Hematopoietic multipotent progenitor cell treated with erythropoietin and hydrocortisone succinate and interleukin-3 and kit ligand, for 4 days (in vitro differentiated cells): Measurements from ENCODE around the gene CLEC18B.
A peak's percentile ranks its signal among the peaks of the same experiment; 100 is the strongest.
"Not testable (repeated sequence)": the region's sequence is repeated elsewhere in the genome, so short reads cannot be mapped to it uniquely, and the experiment has no call there.

Experiments used
- DNase-seq: peaks from one replicate; pipeline ENCODE4 v3.0.0-alpha.2; 2015

CLEC18B gene

DNA sequence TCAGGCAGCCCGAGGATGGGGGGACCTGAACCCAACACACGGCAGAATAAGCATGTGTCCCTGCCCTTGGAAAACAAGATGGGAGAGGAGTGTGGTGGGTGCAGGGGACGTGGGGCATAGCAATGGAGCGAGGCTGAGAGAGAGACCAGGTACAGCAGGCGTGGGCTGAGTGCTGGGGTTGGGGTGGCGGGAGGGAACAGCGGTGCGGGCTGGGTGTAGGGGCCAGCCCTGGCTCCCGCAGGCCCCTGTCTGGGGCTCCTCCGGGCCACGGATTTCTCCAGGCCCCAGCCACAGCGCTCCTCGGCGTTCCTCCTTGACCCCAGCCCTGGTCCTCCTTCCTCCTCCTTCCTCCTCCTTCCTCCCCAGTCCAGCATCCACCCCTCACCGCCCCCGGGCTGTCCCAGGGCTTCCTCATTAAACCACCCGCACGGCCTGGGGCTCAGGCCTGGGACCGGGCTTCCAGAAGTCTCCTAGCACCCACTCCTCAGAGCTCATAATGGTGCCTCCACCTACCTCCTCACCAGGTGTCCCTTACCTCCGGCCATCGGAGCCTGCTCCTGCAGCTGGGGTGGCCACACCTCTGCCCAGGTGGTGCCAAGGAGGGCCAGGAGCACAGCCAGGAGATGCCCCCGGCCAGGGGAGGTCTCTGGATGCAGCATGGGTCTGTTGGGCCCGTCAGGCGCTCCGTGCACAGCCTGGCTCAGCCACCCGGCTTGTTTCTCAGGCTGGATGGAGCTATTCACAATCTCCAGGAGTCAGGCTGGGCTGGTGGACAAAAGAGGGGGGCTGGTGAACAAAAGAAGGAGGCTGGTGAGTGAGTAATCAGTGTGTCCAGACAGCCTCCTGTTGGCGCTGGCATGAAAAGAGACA is at the start of gene CLEC18B:
TSS of gene CLEC18B (minus strand) at position 867 of the 870 bp plus-strand sequence. CDS start at position 659, 208 bp downstream.
- DNase-seq, result not testable (repeated sequence)

DNA sequence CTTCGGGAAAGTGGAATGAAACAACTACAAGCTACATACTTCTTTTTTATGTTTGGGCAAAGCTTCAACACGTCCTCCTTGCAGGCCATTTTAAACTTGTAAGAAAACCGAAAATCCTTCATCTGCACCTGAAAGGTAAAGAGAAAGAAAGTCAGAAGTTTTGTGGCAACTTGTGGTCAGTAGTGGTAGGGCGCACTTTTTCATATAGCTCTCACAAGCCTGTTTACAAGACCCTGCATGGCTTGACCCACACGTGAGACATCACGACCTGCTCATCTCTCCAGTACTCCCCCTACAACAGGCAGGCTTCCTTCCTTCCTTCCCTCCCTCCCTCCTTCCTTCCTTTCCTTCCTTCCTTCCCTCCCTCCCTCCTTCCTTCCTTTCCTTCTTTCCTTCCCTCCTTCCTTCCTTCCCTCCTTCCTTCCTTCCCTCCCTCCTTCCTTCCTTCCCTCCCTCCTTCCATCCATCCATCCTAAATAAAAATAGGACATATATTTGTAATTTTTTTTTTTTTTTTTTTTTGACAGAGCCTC is 48.7 kb upstream of the CLEC18B start:
- DNase-seq, result no peak

DNA sequence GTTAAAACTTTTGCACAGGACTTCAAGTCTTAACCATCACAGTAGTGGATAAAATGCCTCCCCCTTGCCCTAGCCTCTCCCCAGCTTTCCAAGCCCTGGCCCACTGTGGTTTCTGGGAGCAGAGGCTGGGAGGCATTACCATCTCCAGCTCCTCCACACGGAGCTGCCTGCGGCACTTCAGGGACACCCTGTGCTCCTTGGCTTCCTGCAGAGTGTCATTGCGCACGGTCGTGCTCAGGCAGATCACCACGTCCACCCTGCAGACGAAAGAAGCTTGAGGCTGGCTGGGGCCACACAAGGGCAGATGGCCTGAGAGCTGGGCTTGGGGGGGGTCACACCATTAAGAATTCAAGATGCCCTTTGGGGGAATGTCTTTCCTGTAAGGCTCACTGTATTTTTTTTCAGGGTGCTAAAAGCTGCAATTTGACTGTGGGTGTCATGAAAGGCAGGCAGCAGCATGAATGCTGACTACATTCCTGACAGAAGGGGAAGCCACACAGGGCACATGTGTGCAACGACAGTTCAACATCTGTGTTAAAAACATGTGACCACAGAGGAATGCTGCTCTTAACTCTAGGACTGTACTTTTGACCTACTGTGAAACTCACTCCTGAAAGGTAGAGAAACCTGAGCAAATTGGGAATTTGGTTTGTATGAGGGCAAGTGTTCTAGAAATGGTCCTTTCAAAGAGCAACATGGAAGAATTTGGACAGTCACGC is 47.7 kb upstream of the CLEC18B start:
- no peak for DNase-seq

DNA sequence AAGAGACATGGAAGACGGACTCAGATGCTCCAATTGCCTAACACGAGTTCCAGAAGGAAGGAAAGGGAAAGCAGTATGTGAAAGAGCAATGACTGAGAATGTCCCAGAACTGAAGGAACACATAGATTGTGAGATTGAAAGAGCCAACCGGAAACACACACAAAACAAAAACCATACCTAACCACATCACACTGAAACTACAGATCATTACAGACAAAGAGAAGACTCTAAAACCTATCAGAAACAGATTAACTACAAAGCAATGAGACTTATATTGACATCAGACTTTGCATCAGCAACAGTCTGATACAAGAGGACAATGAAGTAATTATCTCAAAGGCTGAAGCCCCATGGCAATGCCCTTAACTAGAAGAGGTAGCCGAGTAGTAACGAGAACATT is 45.6 kb upstream of the CLEC18B start:
- DNase-seq, result no peak

DNA sequence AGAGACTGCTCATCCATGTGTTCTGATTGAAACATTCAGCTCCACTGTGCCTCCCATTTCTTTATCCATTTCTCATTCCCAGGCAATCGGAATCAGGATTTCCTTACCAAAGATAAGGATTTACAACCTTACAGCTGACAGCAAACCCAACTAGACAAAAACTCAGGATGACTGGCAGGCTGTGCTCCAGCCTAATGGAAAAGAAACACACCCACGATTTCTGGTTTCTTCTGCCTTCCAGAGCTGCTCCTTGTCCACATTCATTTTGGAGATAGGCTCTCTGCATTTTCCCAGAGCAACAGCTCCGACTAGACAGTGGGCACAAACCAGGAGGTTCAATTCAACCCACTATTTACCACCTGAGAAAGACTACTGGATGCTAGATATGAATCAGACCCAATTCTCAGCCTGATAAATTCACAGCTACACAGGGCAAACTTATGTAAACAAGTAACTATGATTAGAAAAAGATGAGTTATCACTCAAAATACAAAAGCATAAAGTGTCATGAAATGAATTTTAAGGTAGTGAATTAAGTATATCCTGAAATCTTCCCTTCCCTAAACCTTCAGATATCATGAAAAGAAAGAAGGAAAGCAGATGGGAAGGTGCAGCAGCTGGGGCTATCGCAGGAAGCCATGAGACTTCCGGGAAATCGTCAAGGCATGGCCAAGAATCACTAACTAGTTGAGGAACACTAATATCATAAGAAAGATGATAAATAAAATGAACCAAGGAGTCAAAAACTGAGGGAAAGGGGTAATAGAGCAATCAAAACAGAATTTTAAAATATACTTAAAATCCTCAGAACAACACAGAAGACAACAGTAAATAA is 44.8 kb upstream of the CLEC18B start:
- DNase-seq, result no peak

DNA sequence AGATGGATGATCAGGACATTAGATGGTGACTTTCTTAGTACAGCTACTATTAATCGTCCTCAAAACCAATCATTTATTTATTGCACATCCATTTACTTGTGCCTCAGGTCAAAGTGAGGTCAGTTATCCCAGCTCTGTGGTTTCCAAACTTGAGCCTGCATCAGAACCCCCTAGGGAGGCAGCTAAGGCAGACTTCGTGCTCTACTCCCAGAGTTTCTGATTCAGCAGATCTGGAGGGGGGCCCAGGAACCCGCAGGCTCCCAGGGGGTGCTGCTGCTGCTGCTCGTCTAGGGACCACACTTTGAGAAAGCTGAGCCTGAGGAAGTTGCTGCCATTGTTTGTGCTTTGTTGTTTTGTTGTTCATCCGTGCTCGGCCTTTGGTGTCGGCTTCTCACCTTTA is 44.0 kb upstream of the CLEC18B start:
- no peak for DNase-seq

DNA sequence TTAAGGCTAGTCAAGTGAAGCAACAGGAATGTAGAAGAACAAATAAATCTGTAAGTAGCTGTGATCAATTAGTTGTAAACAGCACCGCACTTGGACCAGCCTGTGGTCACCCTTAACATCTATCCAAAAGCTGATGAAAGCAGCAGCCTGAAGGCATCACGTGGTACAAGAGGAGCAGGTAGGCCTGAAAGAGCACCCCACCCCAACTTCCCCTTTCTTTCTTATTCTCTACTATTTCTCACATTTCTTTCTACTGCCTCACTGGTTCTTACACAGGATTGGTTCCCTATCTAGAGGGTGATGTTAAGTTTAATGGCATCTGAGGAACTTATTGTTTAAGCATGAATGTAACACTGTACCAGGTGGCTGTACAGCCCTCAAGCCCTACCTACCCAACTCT is 42.6 kb upstream of the CLEC18B start:
- no peak for DNase-seq

DNA sequence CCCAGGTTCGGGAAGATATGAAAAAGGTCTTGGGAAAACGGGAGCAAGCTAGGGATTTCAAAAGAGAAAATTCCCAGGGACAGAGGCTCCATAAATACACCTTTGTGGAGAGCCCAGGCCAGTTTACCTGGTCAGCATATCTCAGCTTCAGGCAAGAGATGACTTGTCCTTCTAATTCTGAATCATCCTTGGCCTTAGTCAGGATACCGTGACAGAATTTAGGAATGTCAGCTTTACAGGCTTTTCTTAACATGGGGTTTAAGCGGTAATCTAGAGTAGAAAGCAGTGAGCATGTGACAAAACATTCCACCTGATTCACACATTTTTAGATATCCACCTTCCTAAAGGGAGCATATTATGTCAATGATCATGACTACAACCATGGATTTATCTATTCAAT is 41.1 kb upstream of the CLEC18B start:
- no peak for DNase-seq

DNA sequence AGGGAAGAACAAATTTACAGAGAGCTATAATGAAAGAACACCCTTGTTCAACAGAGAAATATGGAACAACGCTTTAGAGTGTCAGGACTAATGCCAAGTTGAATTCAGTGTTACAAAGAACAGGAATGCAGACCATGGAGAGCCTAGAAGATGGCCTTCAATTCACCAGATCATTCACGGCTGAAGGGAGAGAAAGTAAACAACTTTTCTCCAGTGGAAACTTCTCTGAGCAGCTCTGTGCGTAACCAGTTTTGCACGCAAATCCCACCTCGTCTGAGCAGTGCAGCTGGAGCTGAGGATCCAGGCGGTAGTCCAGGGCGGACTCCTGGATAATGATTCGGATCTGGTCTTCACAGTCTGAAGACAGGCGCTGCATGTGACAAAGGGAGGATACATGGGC is 40.5 kb upstream of the CLEC18B start:
- no peak for DNase-seq

DNA sequence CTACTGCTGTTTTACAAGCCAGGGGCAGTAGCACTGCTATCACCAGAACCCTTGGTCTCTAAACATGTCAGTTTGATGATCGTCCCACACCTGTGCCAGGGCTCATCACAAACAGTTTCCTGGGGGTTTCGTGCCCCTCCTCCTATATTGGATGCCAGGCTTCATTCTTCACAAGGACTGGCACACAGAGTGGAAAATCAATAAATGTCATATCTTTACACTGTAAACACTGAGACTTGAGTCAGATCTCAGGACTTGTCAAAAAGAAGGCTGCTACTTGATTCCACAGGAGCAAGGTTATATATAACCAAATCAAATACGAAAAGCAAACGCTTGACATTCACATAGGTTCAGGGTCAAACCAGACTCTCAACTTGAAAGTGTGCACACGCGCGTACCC is 39.3 kb upstream of the CLEC18B start:
- DNase-seq, result no peak

DNA sequence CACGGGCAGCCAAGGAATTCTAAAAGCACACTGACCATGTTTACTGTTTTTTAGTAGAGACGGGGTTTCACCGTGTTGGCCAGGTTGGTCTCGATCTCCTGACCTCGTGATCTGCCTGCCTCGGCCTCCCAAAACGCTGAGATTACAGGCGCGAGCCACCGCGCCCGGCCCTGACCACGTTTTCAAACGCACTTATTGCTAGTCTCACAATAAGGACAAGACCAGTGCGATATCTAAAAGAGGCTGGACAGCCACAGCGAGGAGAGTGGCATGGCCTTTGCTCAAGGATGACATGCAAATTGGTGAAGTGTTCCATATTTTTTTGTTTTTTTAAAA is 35.0 kb upstream of the CLEC18B start:
- DNase-seq, result no peak

DNA sequence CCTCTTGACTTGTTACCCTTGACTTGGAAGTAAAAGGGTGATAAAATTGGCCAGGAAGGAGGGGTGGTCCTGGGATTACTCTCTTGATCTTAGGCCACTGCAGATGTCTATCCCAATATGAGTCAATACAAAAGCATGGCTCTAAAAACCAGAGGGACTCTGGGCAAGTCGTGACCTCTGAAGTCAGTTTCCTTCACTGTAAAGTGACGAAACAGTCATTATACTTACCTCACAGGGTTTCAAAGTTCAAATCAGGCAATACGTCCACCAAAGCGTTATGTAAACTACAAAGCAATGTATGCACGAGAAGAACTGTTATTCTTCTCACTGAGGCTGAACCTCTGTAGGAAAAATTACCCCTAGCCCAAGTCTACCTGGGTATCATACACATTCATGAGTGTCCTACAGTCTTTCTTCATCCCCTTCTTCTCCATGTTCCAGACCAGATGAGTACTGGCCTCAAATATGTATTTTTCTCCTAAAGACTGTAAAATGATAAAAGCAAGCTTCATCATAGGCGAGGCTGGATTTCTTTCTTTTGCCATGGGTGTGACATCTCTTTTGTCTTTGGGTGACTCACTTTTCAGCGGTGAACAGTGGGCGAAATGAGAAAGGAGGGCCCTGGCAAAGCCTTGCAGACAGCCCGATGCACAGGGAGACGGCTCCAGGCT is 34.5 kb upstream of the CLEC18B start:
- no peak for DNase-seq

DNA sequence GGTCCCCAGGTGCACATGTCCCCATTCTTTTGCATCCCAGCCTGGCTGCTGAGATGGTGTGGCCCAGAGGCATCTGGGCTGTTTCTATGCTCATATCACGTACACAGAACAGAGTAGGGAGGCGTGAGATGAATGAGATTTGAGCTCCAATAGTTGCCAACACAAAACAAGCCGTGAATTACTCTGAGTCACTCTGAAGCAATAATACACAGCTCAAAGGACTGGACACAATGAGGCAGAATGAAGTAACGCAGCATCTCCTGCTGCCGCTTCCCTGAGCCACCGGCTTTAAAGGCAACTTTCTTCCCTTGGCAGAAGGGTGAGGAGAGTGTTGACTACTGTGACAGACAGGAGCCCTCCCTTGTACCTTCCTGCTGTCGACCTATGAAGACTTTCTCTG is 33.9 kb upstream of the CLEC18B start:
- no peak for DNase-seq

DNA sequence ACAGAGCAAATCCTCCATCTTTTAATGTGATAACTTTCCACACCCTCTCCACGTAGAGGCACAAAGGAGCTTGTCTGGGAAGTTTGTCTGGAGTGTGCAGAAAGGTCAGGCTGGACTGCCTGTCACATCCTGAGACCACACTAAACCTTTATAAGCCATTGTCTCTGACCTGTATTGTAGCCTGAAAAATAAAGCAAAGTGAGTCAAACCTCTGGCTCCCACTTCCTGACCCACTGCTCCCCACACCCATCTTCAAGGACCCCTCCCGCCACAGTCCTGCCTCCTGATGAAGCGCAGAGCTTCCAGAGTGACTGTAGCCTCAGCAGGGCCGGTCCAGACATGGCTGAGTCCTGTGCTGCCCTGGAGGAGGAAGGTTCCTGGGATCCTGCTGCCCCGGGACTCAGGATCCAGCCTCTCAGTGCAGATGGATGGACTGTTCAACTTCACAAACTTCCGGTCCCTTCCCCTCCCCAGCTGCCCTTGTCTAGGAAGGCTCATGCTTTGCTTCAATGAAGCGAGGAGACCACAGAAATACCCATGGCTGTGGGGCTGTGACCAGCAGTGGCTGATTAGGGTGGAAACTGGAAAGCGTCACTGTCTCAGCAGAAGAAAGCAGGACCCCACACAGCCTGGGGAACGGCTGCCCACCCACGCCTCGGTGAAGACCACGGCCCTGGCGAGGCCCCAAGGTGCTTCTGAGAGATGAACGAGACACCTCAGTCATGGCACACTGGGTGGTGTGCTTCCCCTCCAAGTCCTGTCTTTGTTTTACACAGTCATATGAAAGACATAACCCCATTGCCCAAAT is 30.9 kb upstream of the CLEC18B start:
- no peak for DNase-seq

DNA sequence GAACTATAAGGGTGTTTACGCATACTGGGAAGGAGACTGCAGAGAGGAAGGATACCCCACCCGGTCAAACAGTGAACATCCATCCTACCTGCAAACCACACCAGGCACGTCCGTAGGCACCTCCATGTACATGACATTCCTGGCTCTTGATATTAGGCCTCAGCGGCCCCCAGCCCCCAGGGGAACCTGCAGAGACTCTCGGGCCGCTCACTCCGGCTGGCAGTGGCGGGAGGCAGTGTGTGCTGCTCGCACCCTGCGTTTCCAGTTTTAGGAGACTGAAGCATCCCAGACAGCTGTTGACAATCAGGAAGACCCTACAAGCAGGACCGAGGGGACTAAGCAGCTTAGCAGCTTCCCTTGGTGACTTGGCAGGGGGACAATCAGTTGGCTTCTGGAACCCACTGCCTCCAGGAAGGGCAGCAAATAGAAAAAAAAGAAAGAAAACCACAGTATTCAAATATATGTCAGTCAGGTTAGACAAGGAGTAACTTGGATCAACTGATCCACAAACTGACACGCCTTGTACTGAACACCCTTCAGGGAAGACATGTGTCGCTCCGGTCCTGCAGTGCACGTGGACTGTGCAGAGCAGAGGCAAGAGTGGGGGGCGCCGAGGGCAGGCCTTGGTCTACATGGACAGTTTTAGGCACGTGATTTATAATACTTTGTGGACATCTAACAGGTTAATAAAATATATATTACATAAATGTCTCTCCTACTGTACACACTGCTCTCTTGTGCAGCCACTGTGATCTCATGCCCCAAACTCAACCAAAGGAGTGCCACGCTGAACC is 29.9 kb upstream of the CLEC18B start:
- no peak for DNase-seq

DNA sequence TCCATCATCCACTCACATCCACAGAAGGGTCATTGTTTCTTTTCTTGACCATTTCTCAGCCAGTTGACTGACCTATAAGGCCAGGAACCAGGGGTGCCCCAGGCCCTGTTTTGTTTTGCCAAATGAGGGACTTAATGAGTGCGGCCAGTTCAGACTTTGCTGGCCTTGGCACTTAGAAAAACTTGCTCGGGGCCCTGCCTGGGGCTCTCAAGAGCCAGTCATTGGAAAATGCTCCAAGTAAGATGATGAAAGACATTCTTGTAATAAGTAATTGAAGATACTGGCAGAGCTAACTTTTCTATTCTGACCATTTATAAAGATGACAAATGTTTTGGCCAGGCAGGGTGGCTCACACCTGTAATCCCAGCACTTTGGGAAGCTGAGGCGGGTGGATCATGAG is 29.0 kb upstream of the CLEC18B start:
- DNase-seq, result no peak

DNA sequence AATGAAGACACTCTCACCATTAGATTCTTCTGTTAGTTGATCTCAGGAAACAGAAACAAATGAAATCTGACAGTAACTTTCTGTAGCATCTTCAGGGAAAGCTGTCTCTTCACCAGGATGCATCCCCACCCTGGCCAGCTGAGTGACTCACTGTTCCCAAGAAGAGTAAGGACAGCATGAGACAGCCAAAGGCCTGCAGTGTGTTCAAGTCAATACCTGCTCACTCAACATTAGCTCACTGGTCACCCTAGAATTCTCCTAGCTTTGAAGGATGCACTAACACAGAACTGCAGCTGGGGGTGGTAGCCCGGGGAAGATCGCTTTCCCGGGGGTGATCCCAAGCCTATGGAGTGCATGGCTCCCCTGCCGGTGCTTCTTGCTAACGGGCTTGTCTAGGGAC is 28.2 kb upstream of the CLEC18B start:
- no peak for DNase-seq

DNA sequence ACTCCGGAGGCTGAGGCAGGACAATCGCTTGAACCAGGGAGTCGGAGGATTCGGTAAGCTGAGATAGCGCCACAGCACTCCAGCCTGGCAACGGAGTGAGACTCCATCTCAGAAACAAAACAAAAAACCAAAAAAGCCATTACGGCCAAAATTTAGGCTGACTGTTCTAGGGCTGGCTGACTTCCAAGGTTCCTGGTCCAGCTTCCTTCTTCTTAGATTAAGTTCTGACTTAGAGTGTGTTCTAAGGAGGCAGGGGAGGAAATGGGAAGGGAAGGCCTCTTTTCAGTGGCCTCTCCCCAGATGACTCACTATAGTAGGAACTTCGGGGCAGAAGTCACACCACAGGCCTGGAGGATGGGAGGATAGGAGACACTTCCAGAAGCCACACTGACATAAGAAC is 27.7 kb upstream of the CLEC18B start:
- peak; percentile 17 for DNase-seq

DNA sequence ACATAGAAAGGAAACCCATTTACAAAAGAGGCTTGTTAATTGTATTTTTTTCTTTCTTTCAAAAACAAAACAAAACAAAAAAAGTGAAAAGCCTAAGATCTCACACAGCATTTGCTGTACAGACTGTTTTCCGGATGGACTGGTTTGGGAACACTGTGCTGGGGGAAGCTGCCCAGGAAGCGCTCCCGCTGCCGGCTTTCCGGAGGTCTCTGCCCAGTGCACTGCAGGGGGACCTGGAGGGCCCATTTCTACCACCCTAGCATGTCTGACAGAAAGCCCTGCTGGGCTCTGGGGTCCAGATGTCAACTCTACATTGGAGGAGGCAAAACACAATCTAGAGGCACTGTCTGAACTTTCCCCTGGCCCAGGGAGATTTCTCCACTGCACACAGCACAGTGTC is 26.3 kb upstream of the CLEC18B start:
- DNase-seq, result no peak

DNA sequence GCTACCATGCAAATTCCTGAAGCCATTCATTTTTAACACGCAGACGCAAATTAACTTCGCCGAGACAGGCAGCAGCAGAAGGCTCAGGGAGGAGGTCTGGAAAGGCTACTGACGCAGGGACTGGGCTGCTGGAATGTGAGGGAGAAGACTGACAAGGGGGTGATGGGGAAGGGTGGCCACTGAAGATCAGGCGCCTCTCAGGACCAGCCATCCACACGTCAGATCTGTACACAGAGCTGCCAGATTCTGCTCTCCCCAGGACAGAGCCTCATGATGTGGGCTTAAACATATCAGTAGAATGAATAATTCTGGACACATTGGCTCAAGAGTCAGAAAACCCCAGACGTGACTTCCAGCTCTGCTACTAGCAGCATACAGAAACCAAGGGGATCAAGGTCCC is 25.6 kb upstream of the CLEC18B start:
- DNase-seq, result no peak
